Thoracic aorta (tissue), 2 donors: Measurements from ENCODE around the gene PEAK1. TPM values are rescaled to one million over a fixed set of nuclear protein-coding genes. Genes with fewer than 3 reads are reported as not detected.

Experiments
- ATAC-seq: fragments of 150-250 bp; one replicate; pipeline ENCODE4 v1.8.0; 2017; ENCODE audit warnings: low read depth; ENCODE audit not compliant: insufficient number of reproducible peaks, low FRiP score
- DNase-seq: peaks from one replicate; pipeline ENCODE4 v3.0.0-alpha.2; 2020; ENCODE audit warnings: low spot score
- H3K27ac ChIP-seq, 2 donors: fragments of 200-600 bp; sonication (generic); 1 replicate in 1 of 2; 2 replicates in 1 of 2; pipeline ENCODE4 v1.5.1; 2016; ENCODE audit warnings: mild to moderate bottlenecking in 2 of 2, moderate library complexity in 2 of 2
- H3K27me3 ChIP-seq: fragments of 200-600 bp; sonication (generic); replicated peaks from 2 replicates; pipeline ENCODE4 v1.6.0; 2016; ENCODE audit warnings: mild to moderate bottlenecking; ENCODE audit not compliant: insufficient read depth
- H3K36me3 ChIP-seq: fragments of 200-600 bp; sonication (generic); one replicate; pipeline ENCODE4 v1.5.1; 2016
- H3K4me1 ChIP-seq, 2 donors: fragments of 200-600 bp; sonication (generic); 1 replicate in 1 of 2; 2 replicates in 1 of 2; pipeline versions ENCODE4 v1.5.1 to v1.6.0; 2016; ENCODE audit warnings: low read depth in 2 of 2, mild to moderate bottlenecking in 1 of 2; ENCODE audit not compliant: control insufficient read depth in 1 of 2
- H3K4me3 ChIP-seq: fragments of 200-600 bp; sonication (generic); 2 replicates; pipeline ENCODE4 v1.5.1; 2016; ENCODE audit warnings: mild to moderate bottlenecking
- H3K9me3 ChIP-seq: fragments of 200-600 bp; sonication (generic); 2 replicates; pipeline ENCODE4 v1.5.1; 2016
- total RNA-seq, 2 donors: library from RNA; depleted of rRNA; stranded (reverse); fragments of >200 nt; gene quantifications; one replicate each; pipeline versions ENCODE4 v1.1.0 to v1.2.3, GENCODE V29; 2016
- TF ChIP-seq, protein P1 (sequence below): fragments of 200-600 bp; sonication (generic); IDR thresholded peaks from one replicate; pipeline ENCODE4 v1.5.1; 2019; ENCODE audit warnings: antibody characterized with exemption

The PEAK1 gene
- total RNA-seq, 2 donors from 2014 or later: 94.2 to 95.9 TPM

DNA sequence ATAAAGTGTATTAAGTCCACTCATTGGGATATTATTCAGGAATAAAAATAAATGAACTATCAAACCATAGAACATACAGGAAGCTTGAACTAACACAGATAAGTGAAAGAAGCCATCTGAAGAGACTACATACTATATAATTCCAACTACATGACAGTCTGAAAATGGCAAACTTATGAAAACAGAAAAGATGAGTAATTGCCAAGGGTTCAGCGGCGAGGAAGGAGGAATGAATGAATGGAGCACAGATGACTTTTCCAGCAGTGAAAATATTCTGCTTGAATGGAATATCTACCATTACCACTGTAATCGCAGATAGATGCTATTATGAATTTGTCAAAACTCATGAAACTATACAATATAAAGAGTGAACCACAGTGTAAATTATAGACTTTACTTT lies 79.7 kb downstream of the PEAK1 start:
- ATAC-seq (no peak), DNase-seq (no peak)
- TF ChIP-seq, protein P1, sequence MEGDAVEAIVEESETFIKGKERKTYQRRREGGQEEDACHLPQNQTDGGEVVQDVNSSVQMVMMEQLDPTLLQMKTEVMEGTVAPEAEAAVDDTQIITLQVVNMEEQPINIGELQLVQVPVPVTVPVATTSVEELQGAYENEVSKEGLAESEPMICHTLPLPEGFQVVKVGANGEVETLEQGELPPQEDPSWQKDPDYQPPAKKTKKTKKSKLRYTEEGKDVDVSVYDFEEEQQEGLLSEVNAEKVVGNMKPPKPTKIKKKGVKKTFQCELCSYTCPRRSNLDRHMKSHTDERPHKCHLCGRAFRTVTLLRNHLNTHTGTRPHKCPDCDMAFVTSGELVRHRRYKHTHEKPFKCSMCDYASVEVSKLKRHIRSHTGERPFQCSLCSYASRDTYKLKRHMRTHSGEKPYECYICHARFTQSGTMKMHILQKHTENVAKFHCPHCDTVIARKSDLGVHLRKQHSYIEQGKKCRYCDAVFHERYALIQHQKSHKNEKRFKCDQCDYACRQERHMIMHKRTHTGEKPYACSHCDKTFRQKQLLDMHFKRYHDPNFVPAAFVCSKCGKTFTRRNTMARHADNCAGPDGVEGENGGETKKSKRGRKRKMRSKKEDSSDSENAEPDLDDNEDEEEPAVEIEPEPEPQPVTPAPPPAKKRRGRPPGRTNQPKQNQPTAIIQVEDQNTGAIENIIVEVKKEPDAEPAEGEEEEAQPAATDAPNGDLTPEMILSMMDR: no peak
- Histone ChIP-seq H3K4me3 (no peak overlapping the region), H3K36me3 (no peaks in the 10 kb centered on the region), H3K9me3 (no peaks in the 10 kb centered on the region), H3K27ac (no peak overlapping the region), H3K27me3 (no peaks in the 10 kb centered on the region), H3K4me1 (peaks cover 0 to 2% of the 10 kb centered on the region in 2 donors)

- no peak overlapping the region for H3K4me3 ChIP-seq
- no peaks in the 10 kb centered on the region for H3K9me3 ChIP-seq
- peaks cover 0 to 17% of the 10 kb centered on the region in 2 donors for H3K4me1 ChIP-seq
- H3K36me3 ChIP-seq: no peaks in the 10 kb centered on the region
- no peaks in the 10 kb centered on the region for H3K27me3 ChIP-seq
- H3K27ac ChIP-seq: no peak overlapping the region
- DNase-seq: no peak
- no peak for ATAC-seq
- TF ChIP-seq, protein P1: no peak
These were observed 83.9 kb downstream of the PEAK1 start for GRCh38 chr15:77336006-77336405.

DNA sequence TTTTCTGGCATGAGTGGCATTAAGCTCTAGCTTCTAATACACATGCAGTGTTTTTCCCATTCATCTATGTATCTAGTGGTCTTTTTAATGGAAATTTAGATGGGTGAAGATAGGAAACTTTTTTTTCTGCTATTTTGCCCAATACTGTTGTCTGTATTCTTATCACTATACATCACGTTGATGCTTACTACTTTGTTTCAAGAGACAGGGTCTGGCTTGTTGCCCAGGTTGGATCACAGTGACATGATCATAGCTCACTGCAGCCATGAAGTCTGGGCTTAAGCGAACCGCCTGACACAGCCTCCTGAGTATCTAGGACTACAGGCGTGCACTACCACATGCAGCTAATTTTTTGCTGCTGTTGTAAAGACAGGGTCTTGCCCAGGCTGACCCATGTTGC lies 84.6 kb downstream of the PEAK1 start:
- no peaks in the 10 kb centered on the region for H3K27me3 ChIP-seq
- TF ChIP-seq, protein P1: no peak
- H3K36me3 ChIP-seq: no peaks in the 10 kb centered on the region
- no peak overlapping the region for H3K4me3 ChIP-seq
- peaks cover 0 to 17% of the 10 kb centered on the region in 2 donors for H3K4me1 ChIP-seq
- H3K9me3 ChIP-seq: no peaks in the 10 kb centered on the region
- H3K27ac ChIP-seq: no peak overlapping the region
- no peak for DNase-seq
- no peak for ATAC-seq

DNA sequence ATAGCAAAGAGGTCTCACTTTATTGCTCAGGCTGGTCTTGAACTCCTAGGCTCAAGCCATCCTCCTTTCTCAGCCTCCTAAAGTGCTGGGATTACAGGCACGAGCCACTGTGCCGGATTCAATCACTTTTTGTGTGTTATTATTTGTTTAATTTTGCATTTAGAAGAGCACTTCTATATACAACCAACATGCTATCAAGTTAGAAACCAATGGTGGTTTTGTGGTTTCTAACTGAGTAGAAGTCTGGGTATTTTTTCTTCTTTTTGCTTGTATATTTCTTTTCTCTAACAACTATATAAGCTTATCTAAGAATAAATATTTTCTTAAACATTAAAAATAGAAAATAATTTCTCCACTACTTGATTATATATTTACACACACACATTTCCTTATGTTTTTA lies 86.7 kb downstream of the PEAK1 start:
- Histone ChIP-seq H3K27ac (no peak overlapping the region), H3K27me3 (no peaks in the 10 kb centered on the region), H3K36me3 (no peaks in the 10 kb centered on the region), H3K4me3 (no peak overlapping the region), H3K9me3 (no peaks in the 10 kb centered on the region), H3K4me1 (peaks cover under 1 to 23% of the 10 kb centered on the region in 2 donors)
- DNase-seq (no peak), ATAC-seq (no peak)
- TF ChIP-seq, protein P1: no peak

DNA sequence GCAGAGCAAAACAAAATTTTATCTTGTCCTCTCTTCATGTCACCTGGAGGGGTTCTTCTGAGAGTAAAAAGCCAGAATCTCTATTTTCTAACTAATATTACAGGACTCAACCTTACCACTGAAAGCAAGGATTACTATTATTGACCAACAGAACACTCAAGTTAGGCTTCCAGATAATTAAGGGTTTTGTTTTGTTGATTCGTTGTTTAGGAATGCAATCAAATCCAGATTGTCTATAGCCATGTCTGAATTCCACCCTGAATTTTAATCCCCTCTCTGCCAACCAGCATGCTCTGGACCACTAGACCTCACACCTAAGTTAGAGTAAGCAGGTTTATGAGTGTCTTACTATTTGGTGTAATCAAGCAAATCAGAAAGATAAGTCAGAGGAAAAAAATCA lies 90.7 kb downstream of the PEAK1 start:
- DNase-seq: no peak
- ATAC-seq: no peak
- Histone ChIP-seq H3K27me3 (no peaks in the 10 kb centered on the region), H3K9me3 (no peaks in the 10 kb centered on the region), H3K36me3 (no peaks in the 10 kb centered on the region), H3K27ac (no peak overlapping the region), H3K4me3 (no peak overlapping the region), H3K4me1 (peaks cover 22 to 42% of the 10 kb centered on the region in 2 donors)
- TF ChIP-seq, protein P1: no peak
